Forelimb muscle (tissue), 1 donor: ENCODE results near the gene MED28. TPM values are rescaled to one million over a fixed set of nuclear protein-coding genes. Genes with fewer than 3 reads are reported as not detected.

Experiments used
- DNase-seq: peaks from one replicate; pipeline ENCODE4 v3.0.0-alpha.2; 2013; ENCODE audit warnings: low read depth
- polyA plus RNA-seq: library from polyadenylated mRNA; unstranded; fragments of 120-200 nt; gene quantifications from one replicate; pipeline ENCODE4 v1.2.1, GENCODE V29; 2013; ENCODE audit not compliant: insufficient read length

MED28 gene
- polyA plus RNA-seq, 1 donor, result 26.0 TPM

DNA sequence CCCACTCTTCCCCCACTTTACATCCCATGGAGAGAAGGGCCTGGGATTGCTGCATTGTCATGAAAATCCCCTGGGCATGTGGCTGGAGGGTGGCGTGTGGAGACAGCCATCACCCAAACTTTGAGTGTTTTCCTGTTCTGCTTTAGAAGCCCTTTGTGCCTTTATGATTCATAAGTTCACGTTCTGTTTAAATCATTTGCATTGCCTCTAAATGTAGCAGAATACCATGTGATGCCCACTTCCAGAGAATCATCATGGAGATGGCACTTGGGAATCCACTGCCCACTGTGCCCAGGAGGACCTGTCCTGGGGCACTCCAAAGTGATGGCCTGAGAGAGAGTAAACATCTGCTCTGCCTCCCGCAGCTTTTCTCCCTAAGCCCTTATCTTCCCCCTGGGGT lies 52.8 kb downstream of the MED28 start:
- no peak for DNase-seq

DNA sequence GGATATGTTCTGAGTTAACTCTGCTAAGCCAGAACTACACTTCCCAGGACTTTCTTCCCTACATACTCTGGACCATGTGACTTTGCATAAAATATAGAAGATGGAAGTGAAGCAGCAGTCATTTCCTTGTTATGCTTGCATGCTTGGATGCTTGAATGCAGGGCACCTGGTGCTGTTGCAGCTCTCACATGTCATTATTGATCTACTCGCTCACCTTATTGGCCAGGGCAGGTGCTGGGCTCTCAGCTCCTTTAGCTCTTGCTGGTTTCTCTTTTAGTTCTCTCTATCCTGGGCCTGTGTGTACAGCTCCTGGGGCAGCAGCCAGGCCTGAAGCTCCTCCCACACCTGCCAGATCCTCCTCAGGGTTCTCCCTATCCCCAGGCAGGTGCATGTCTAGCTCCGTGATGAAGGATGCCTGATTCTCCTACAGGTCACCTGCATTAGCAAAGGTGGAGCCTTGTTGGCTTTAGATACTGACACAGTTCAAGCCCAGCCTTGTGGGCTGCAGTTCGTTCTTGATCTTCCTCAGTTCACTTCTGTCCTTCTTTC lies 53.3 kb downstream of the MED28 start:
- no peak for DNase-seq

DNA sequence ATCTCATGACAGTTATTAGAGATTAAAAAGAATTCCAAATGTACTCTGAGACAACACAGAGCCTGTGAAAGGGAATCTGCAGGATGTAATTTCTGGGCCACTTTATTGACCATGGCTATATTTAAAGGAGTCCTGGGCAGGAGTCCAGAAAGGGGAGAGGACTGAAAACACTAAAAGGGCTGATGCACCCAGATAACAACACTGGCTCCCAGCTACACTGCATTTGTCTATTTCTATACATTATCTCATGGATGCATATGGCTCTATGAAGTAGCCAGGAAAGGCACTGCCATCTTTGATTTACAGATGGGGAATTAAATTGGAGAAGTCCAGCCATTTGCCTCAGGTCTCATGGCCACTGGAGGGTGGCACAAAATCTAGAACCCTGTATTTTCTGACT lies 56.0 kb downstream of the MED28 start:
- no peak for DNase-seq

DNA sequence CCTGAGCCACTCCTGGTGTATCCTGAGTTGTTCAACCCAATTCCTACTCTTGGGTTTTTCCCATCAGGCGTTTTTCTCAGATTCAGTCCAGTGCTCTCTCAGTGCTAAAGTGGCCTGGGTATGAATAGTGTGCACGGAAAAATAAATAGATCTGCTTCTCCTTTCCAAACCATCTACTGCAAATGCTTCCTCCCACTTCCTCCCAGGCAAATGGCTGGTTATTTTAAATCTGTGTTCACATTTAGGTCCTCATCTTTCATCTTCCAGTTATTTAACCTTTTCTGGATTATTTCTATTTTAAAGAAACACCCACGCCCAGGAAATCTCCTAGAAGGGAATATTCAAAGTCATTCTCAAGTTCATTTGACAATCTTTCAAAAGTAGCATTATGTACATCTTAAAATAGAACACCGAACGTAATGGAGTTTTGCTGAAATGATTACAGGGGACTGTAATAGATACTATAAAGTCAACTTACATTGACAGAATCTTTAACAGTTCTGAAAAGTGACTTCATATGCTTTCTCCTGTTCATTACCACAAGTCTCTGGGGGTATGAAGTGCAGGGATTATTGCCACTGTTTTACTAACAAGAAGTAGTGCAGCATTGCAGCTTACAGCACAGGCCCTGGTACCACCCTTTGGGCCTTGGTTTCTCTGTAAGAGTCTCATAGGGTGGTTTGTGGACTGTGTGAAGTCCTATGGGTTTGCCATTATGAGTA lies 66.3 kb downstream of the MED28 start:
- no peak for DNase-seq

DNA sequence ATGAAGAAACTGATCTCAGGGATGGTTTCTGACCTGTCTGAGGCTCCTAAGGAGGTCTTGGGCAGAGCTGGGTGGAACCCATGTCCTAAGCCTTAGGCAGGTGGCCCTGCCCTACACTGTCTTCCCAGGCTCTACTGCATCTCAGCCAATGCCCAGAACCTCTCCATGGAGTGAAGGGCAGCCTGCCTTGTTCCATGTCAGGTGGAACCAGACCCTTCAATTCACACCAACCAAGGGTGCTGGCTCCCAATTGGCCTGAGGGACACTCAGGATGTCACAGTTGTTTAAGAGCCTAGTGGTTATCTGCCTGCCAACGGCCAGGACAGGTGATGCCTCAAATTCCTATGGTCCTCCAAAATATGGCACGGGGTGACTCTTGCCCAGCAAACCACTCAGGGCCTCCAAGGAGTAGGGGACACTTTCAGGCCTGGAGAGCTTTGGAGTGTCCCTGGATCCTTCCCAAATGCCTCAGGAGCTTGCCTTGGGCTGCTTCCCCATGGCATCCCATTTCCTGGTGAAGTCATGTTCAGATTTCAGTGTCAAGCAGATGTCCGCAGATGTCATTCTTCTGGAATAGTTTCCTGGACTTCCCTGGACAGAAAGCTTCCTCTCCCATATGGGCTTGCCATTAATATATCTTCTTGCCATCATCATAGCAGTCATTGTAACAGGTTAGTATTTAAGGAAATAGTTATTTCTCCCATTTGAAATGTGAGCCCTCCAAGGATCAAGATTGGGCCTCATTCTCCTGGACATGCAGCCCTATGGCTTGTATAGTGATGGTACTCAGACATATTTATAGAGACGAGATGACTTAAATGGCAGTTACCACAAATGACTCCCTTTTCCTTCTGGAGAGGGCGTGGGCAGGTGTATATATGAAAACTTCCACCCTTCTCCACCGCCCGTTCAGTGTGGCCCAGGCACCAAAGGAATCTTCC lies 67.1 kb downstream of the MED28 start:
- DNase-seq, result no peak

DNA sequence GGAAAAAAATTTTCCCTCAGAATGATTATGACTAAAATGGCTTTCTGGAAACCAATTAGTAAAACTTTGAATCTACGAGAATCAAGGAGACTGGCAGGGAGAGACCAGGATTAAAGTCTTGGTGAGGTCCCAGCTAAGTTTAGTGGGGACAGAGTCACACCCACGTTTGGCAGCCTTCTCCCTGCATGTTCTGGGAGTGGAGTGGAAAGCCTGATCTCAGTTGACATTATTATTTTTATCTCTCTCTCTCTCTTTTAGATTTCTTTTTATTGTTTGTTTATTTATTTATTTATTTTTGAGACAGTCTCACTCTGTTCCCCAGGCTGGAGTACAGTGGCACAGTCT lies 67.8 kb downstream of the MED28 start:
- DNase-seq, result no peak

Other genes with a start within 250 kb of the MED28 start
- gene QDPR, start 102.6 kb upstream of the MED28 start, polyA plus RNA-seq, result 103 TPM
- gene CLRN2, start 99.5 kb upstream of the MED28 start, polyA plus RNA-seq, result not detected
- gene LAP3, start 37.4 kb upstream of the MED28 start, polyA plus RNA-seq, result 43.2 TPM
- gene FAM184B, start 167.0 kb downstream of the MED28 start, polyA plus RNA-seq, result 7.7 TPM
- 30.2 TPM for gene DCAF16, start 196.1 kb downstream of the MED28 start, polyA plus RNA-seq
- gene NCAPG, start 196.3 kb downstream of the MED28 start, polyA plus RNA-seq, result 11.8 TPM